Neuronal stem cell (in vitro differentiated cells): Measurements from ENCODE around the gene DMRTA2.
"Not testable (repeated sequence)": the region's sequence is repeated elsewhere in the genome, so short reads cannot be mapped to it uniquely, and the experiment has no call there.

Experiments used
- DNase-seq: peaks from one replicate; pipeline ENCODE4 v3.0.0-alpha.2; 2013; ENCODE audit warnings: low spot score
- H2AFZ ChIP-seq: one replicate; pipeline ENCODE4 v1.6.1; 2013; ENCODE audit warnings: mild to moderate bottlenecking, low read length, inconsistent platforms
- H2AK5ac ChIP-seq: 2 replicates; pipeline ENCODE4 v1.6.1; 2013; ENCODE audit warnings: low read depth, mild to moderate bottlenecking, inconsistent platforms, low read length, moderate library complexity, mixed read lengths
- H2BK120ac ChIP-seq: 2 replicates; pipeline ENCODE4 v1.6.1; 2013; ENCODE audit warnings: low read depth, mild to moderate bottlenecking, inconsistent platforms, low read length, moderate library complexity, mixed read lengths
- H2BK12ac ChIP-seq: one replicate; pipeline ENCODE4 v1.6.1; 2013; ENCODE audit warnings: low read length, inconsistent platforms
- H2BK15ac ChIP-seq: 2 replicates; pipeline ENCODE4 v1.6.1; 2013; ENCODE audit warnings: mild to moderate bottlenecking, low read length, inconsistent platforms, mixed read lengths
- H2BK5ac ChIP-seq: one replicate; pipeline ENCODE4 v1.6.1; 2013; ENCODE audit warnings: inconsistent platforms, mild to moderate bottlenecking, low read length, moderate library complexity
- H3K14ac ChIP-seq: one replicate; pipeline ENCODE4 v1.6.1; 2013; ENCODE audit warnings: low read length, inconsistent platforms
- H3K18ac ChIP-seq: 2 replicates; pipeline ENCODE4 v1.6.1; 2013; ENCODE audit warnings: low read length, inconsistent platforms
- H3K23ac ChIP-seq: 2 replicates; pipeline ENCODE4 v1.6.1; 2013; ENCODE audit warnings: low read depth, mild to moderate bottlenecking, mixed read lengths, low read length, inconsistent platforms; ENCODE audit not compliant: poor library complexity
- H3K27ac ChIP-seq: replicated peaks from 3 replicates; pipeline ENCODE4 v1.5.1; 2013; ENCODE audit warnings: low read length, inconsistent platforms
- H3K27me3 ChIP-seq, 3 experiments: 2 replicates each; pipeline ENCODE4 v1.6.1; 2013; ENCODE audit warnings: low read length in 3 of 3, mild to moderate bottlenecking in 2 of 3, inconsistent platforms in 1 of 3, low read depth in 1 of 3, mixed read lengths in 1 of 3, moderate library complexity in 1 of 3; ENCODE audit not compliant: control insufficient read depth in 3 of 3, insufficient read depth in 3 of 3
- H3K36me3 ChIP-seq, 2 donors: replicated peaks in 1 of 2; 2 replicates each; pipeline ENCODE4 v1.6.1; 2013; ENCODE audit warnings: low read length in 2 of 2; ENCODE audit not compliant: control insufficient read depth in 2 of 2, insufficient read depth in 2 of 2
- H3K4ac ChIP-seq: 2 replicates; pipeline ENCODE4 v1.6.1; 2013; ENCODE audit warnings: inconsistent platforms, mild to moderate bottlenecking, low read length, moderate library complexity
- H3K4me1 ChIP-seq, 2 donors: 1 replicate in 1 of 2; 2 replicates in 1 of 2; pipeline ENCODE4 v1.6.1; 2013; ENCODE audit warnings: low read length in 2 of 2, low read depth in 1 of 2; ENCODE audit not compliant: control insufficient read depth in 2 of 2, insufficient read depth in 1 of 2
- H3K4me2 ChIP-seq: one replicate; pipeline ENCODE4 v1.6.1; 2013; ENCODE audit warnings: mild to moderate bottlenecking, low read length, inconsistent platforms; ENCODE audit not compliant: insufficient read depth, poor library complexity, severe bottlenecking
- H3K4me3 ChIP-seq, 2 donors: 2 replicates each; pipeline ENCODE4 v1.5.1; 2013; ENCODE audit warnings: low read length in 2 of 2, mild to moderate bottlenecking in 2 of 2, inconsistent platforms in 1 of 2, moderate library complexity in 1 of 2
- H3K79me1 ChIP-seq: one replicate; pipeline ENCODE4 v1.6.1; 2013; ENCODE audit warnings: low read depth, mild to moderate bottlenecking, inconsistent platforms, low read length, moderate library complexity
- H3K9ac ChIP-seq: one replicate; pipeline ENCODE4 v1.6.1; 2013; ENCODE audit warnings: mild to moderate bottlenecking, low read depth, low read length, inconsistent platforms; ENCODE audit not compliant: poor library complexity
- H3K9me3 ChIP-seq, 2 donors: replicated peaks in 1 of 2; 2 replicates each; pipeline versions ENCODE3 to v1.6.1; 2013; ENCODE audit warnings: low read length in 2 of 2, mild to moderate bottlenecking in 2 of 2, inconsistent platforms in 1 of 2, low read depth in 1 of 2, mixed read lengths in 1 of 2, moderate library complexity in 1 of 2; ENCODE audit not compliant: control insufficient read depth in 2 of 2, insufficient read depth in 1 of 2
- H4K8ac ChIP-seq: one replicate; pipeline ENCODE4 v1.6.1; 2013; ENCODE audit warnings: low read depth, mild to moderate bottlenecking, inconsistent platforms, low read length, moderate library complexity
- H4K91ac ChIP-seq: one replicate; pipeline ENCODE4 v1.6.1; 2013; ENCODE audit warnings: low read length, low read depth, mild to moderate bottlenecking, inconsistent platforms; ENCODE audit not compliant: poor library complexity
- WGBS, 2 donors: extraction: QIAGEN DNeasy Blood & Tissue Kit; methylation state at CpG; one replicate each; pipeline ENCODE4 v1.1.7; 2013; ENCODE audit warnings: missing lambda C conversion rate in 2 of 2, mixed read lengths in 1 of 2; ENCODE audit not compliant: insufficient read length in 2 of 2, insufficient replicate concordance in 1 of 2; ENCODE audit errors: extremely low coverage in 2 of 2; 5-methylcytosine and 5-hydroxymethylcytosine counted together

The DMRTA2 gene

DNA sequence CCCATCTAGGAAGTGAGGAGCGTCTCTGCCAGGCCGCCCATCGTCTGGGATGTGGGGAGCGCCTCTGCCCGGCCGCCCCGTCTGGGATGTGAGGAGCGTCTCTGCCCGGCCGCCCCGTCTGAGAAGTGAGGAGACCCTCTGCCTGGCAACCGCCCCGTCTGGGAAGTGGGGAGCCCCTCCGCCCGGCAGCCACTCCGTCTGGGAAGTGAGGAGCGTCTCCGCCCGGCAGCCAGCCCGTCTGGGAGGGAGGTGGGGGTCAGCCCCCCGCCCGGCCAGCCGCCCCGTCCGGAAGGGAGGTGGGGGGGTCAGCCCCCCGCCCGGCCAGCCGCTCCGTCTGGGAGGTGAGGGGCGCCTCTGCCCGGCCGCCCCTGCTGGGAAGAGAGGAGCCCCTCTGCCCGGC, 41.7 kb downstream of the DMRTA2 start:
- no CpG with 5 or more reads among the region's 33 CpGs for WGBS, 2 donors
- H2AK5ac ChIP-seq, H3K18ac ChIP-seq, H3K36me3 ChIP-seq, H3K23ac ChIP-seq, H2BK5ac ChIP-seq, H4K8ac ChIP-seq, H3K4ac ChIP-seq, H4K91ac ChIP-seq, H3K4me3 ChIP-seq, H3K9ac ChIP-seq, H3K27me3 ChIP-seq, DNase-seq, H2AFZ ChIP-seq, H3K14ac ChIP-seq, H3K4me2 ChIP-seq, H3K79me1 ChIP-seq, H3K4me1 ChIP-seq, H2BK12ac ChIP-seq, H3K27ac ChIP-seq, H3K9me3 ChIP-seq, H2BK15ac ChIP-seq, H2BK120ac ChIP-seq: not testable (repeated sequence)

DNA sequence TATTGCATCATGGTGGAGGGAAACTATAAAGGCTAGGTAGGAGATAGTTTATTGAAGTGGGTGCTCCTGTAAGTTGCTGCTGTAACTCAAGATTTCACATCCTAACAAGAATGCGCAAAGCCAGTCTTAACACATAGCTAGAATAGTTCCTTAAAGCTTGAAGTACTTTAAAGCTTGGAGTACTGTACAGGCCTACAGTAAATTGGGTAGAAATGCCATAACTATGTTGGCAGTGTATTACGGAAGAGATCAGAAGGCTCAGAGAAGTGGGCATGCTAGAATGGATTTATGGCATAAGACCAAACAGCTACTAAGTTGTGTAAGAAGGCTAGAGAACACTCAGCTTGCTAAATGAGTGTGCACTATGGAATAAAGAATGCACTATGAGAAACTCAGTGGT, 44.5 kb downstream of the DMRTA2 start:
- WGBS, 2 donors, result no CpG with 5 or more reads among the region's 2 CpGs

GRCh38 chr1:50373532-50373931, 49.7 kb downstream of the DMRTA2 start:
- Histone ChIP-seq H3K4me1 (peaks cover 0 to 2% of the 10 kb centered on the region in 2 donors), H3K4me3 (no peak overlapping the region), H3K23ac (no peak overlapping the region), H3K9me3 (no peaks in the 10 kb centered on the region), H3K14ac (no peak overlapping the region), H3K4ac (no peak overlapping the region), H2AFZ (no peak overlapping the region), H4K8ac (no peak overlapping the region), H2BK120ac (no peak overlapping the region), H3K27ac (no peak overlapping the region), H4K91ac (no peak overlapping the region), H2AK5ac (no peak overlapping the region), H2BK12ac (no peak overlapping the region), H3K9ac (no peak overlapping the region), H2BK5ac (no peak overlapping the region), H3K36me3 (no peaks in the 10 kb centered on the region), H3K18ac (no peak overlapping the region), H2BK15ac (no peak overlapping the region), H3K27me3 (peaks cover 0 to 2% (median 0%) of the 10 kb centered on the region in 3 experiments), H3K4me2 (no peak overlapping the region), H3K79me1 (no peaks in the 10 kb centered on the region)
- WGBS, 2 donors, result no CpG with 5 or more reads among the region's 1 CpG
- no peak for DNase-seq

More for the DNA sequence above, 44.5 kb downstream of the DMRTA2 start:
- Histone ChIP-seq H2AFZ (no peak overlapping the region), H2BK12ac (no peak overlapping the region), H2AK5ac (no peak overlapping the region), H3K4me1 (no peaks in the 10 kb centered on the region), H3K27ac (no peak overlapping the region), H4K91ac (no peak overlapping the region), H3K4me3 (no peak overlapping the region), H2BK120ac (no peak overlapping the region), H3K9me3 (no peaks in the 10 kb centered on the region), H3K27me3 (no peaks in the 10 kb centered on the region), H3K79me1 (no peaks in the 10 kb centered on the region), H3K36me3 (no peaks in the 10 kb centered on the region), H3K4ac (no peak overlapping the region), H2BK5ac (no peak overlapping the region), H4K8ac (no peak overlapping the region), H2BK15ac (no peak overlapping the region), H3K9ac (no peak overlapping the region), H3K18ac (no peak overlapping the region), H3K23ac (no peak overlapping the region), H3K4me2 (no peak overlapping the region), H3K14ac (no peak overlapping the region)
- DNase-seq, result no peak

DNA sequence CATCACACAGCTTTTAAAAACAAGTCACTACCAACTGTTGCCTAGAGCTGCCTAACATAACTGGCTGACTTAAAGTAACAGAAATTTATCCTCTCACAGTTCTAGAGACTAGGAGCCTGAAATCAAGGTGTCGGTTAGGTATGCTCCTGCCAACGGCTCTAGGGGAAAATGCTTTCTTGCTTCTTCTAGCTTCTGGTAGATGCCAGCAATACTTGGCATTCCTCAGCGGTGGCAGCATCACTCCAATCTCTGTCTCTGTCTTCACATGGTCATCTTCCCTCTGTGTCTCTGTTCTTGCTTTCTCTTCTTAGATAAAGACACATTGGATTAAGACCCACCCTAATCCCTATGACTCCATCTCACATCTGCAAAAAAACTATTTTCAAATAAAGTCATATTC, 51.5 kb downstream of the DMRTA2 start:
- H2BK12ac ChIP-seq, result no peak overlapping the region
- no peaks in the 10 kb centered on the region for H3K9me3 ChIP-seq
- no peak for DNase-seq
- WGBS, 2 donors, result no CpG with 5 or more reads among the region's 3 CpGs
- no peak overlapping the region for H2BK15ac ChIP-seq
- no peak overlapping the region for H3K4me3 ChIP-seq
- no peak overlapping the region for H2BK120ac ChIP-seq
- H3K4me2 ChIP-seq, result no peak overlapping the region
- H2AFZ ChIP-seq, result no peak overlapping the region
- H2AK5ac ChIP-seq, result no peak overlapping the region
- no peak overlapping the region for H4K91ac ChIP-seq
- H3K79me1 ChIP-seq, result no peaks in the 10 kb centered on the region
- no peaks in the 10 kb centered on the region for H3K36me3 ChIP-seq
- no peak overlapping the region for H2BK5ac ChIP-seq
- no peak overlapping the region for H3K9ac ChIP-seq
- peaks cover 0 to 3% of the 10 kb centered on the region in 2 donors for H3K4me1 ChIP-seq
- peaks cover 0 to 13% (median 11%) of the 10 kb centered on the region in 3 experiments for H3K27me3 ChIP-seq
- no peak overlapping the region for H3K4ac ChIP-seq
- no peak overlapping the region for H3K18ac ChIP-seq
- no peak overlapping the region for H3K14ac ChIP-seq
- no peak overlapping the region for H3K23ac ChIP-seq
- H3K27ac ChIP-seq, result no peak overlapping the region
- no peak overlapping the region for H4K8ac ChIP-seq
